H9 (cell line): Measurements from ENCODE around the gene SNX33. TPM values are rescaled to one million over a fixed set of nuclear protein-coding genes. Genes with fewer than 3 reads are reported as not detected.

Source experiments
- DNase-seq: peaks from one replicate; pipeline ENCODE4 v3.0.0-alpha.2; 2017
- H2AFZ ChIP-seq: one replicate; pipeline ENCODE4 v1.6.1; 2013; ENCODE audit warnings: mild to moderate bottlenecking, low read length, control low read depth, moderate library complexity
- H2AK5ac ChIP-seq: 2 replicates; pipeline ENCODE4 v1.6.1; 2013; ENCODE audit warnings: low read length, control low read depth, mixed read lengths; ENCODE audit not compliant: insufficient read length
- H2BK120ac ChIP-seq: one replicate; pipeline ENCODE4 v1.6.1; 2013; ENCODE audit warnings: low read depth, mild to moderate bottlenecking, low read length, control low read depth, inconsistent platforms; ENCODE audit not compliant: poor library complexity, severe bottlenecking
- H2BK12ac ChIP-seq: 2 replicates; pipeline ENCODE4 v1.6.1; 2013; ENCODE audit warnings: low read length, control low read depth, mixed read lengths, low read depth; ENCODE audit not compliant: insufficient read length
- H2BK15ac ChIP-seq: 2 replicates; pipeline ENCODE4 v1.6.1; 2013; ENCODE audit warnings: low read depth, low read length, control low read depth
- H2BK20ac ChIP-seq: one replicate; pipeline ENCODE4 v1.6.1; 2013; ENCODE audit warnings: low read depth, mild to moderate bottlenecking, low read length, control low read depth, inconsistent platforms; ENCODE audit not compliant: poor library complexity, severe bottlenecking
- H2BK5ac ChIP-seq: 2 replicates; pipeline ENCODE4 v1.6.1; 2013; ENCODE audit warnings: low read length, control low read depth, mixed read lengths; ENCODE audit not compliant: insufficient read length
- H3K14ac ChIP-seq: 2 replicates; pipeline ENCODE4 v1.6.1; 2013; ENCODE audit warnings: low read length, control low read depth; ENCODE audit not compliant: insufficient read depth
- H3K18ac ChIP-seq: 2 replicates; pipeline ENCODE4 v1.6.1; 2013; ENCODE audit warnings: low read depth, mild to moderate bottlenecking, mixed read lengths, low read length, control low read depth; ENCODE audit not compliant: insufficient read length
- H3K23ac ChIP-seq: 2 replicates; pipeline ENCODE4 v1.6.1; 2013; ENCODE audit warnings: low read length, control low read depth, mixed read lengths, low read depth; ENCODE audit not compliant: insufficient read length
- H3K23me2 ChIP-seq: 2 replicates; pipeline ENCODE4 v1.6.1; 2013; ENCODE audit warnings: low read depth, mild to moderate bottlenecking, mixed read lengths, low read length, control low read depth; ENCODE audit not compliant: insufficient read length, poor library complexity, severe bottlenecking
- H3K27ac ChIP-seq: 2 replicates; pipeline ENCODE4 v1.5.1; 2013; ENCODE audit warnings: low read length, control low read depth, mixed read lengths, low read depth; ENCODE audit not compliant: insufficient read length
- H3K27me3 ChIP-seq: 2 replicates; pipeline ENCODE4 v1.6.1; 2013; ENCODE audit warnings: low read length, control low read depth, inconsistent platforms; ENCODE audit not compliant: insufficient read depth
- H3K4ac ChIP-seq: 2 replicates; pipeline ENCODE4 v1.6.1; 2013; ENCODE audit warnings: low read depth, mild to moderate bottlenecking, control low read depth, inconsistent platforms, low read length, moderate library complexity
- H3K4me1 ChIP-seq: 2 replicates; pipeline ENCODE4 v1.6.1; 2013; ENCODE audit warnings: low read length, control low read depth, inconsistent platforms; ENCODE audit not compliant: insufficient read depth
- H3K4me2 ChIP-seq: 2 replicates; pipeline ENCODE4 v1.6.1; 2013; ENCODE audit warnings: low read length, control low read depth, mixed read lengths; ENCODE audit not compliant: insufficient read length, insufficient read depth
- H3K56ac ChIP-seq: 2 replicates; pipeline ENCODE4 v1.6.1; 2013; ENCODE audit warnings: low read depth, mild to moderate bottlenecking, mixed read lengths, low read length, control low read depth; ENCODE audit not compliant: insufficient read length
- H3K79me1 ChIP-seq: 2 replicates; pipeline ENCODE4 v1.6.1; 2013; ENCODE audit warnings: low read depth, mild to moderate bottlenecking, moderate library complexity, low read length, control low read depth, inconsistent platforms; ENCODE audit not compliant: insufficient read depth, poor library complexity, severe bottlenecking
- H3K79me2 ChIP-seq: 2 replicates; pipeline ENCODE4 v1.6.1; 2013; ENCODE audit warnings: low read length, control low read depth, inconsistent platforms; ENCODE audit not compliant: insufficient read depth
- H3K9ac ChIP-seq: 2 replicates; pipeline ENCODE4 v1.6.1; 2013; ENCODE audit warnings: low read length, control low read depth, mixed read lengths; ENCODE audit not compliant: insufficient read length; ENCODE audit errors: extremely low read depth
- H3K9me3 ChIP-seq: one replicate; pipeline ENCODE4 v1.6.1; 2013; ENCODE audit warnings: low read depth, low read length, inconsistent platforms; ENCODE audit not compliant: control insufficient read depth
- H3T11ph ChIP-seq: one replicate; pipeline ENCODE4 v1.6.1; 2013; ENCODE audit warnings: mild to moderate bottlenecking, low read length, control low read depth, inconsistent platforms
- H4K20me1 ChIP-seq: one replicate; pipeline ENCODE4 v1.6.1; 2013; ENCODE audit not compliant: control insufficient read depth, insufficient read length, insufficient read depth
- H4K5ac ChIP-seq: 2 replicates; pipeline ENCODE4 v1.6.1; 2013; ENCODE audit warnings: low read depth, mild to moderate bottlenecking, mixed read lengths, low read length, control low read depth; ENCODE audit not compliant: insufficient read length
- H4K8ac ChIP-seq: replicated peaks from 2 replicates; pipeline ENCODE4 v1.6.1; 2013; ENCODE audit warnings: low read length, control low read depth, mixed read lengths, low read depth; ENCODE audit not compliant: insufficient read length
- H4K91ac ChIP-seq: 2 replicates; pipeline ENCODE4 v1.6.1; 2013; ENCODE audit warnings: low read depth, mild to moderate bottlenecking, moderate library complexity, mixed read lengths, low read length, control low read depth; ENCODE audit not compliant: insufficient read length
- H3K27ac Mint-ChIP-seq, 3 experiments: 2 replicates in 2 of 3; 3 replicates in 1 of 3; pipeline ENCODE4 v1.8.0; 2020 to 2021; ENCODE audit warnings: mixed read lengths in 3 of 3, mild to moderate bottlenecking in 1 of 3, moderate library complexity in 1 of 3
- H3K27me3 Mint-ChIP-seq: 2 replicates; pipeline ENCODE4 v1.8.0; 2021; ENCODE audit warnings: low read depth, mild to moderate bottlenecking, moderate library complexity, mixed read lengths
- H3K36me3 Mint-ChIP-seq, 3 experiments: 2 replicates in 2 of 3; 3 replicates in 1 of 3; pipeline ENCODE4 v1.8.0; 2020 to 2021; ENCODE audit warnings: low read depth in 3 of 3, mixed read lengths in 3 of 3; ENCODE audit not compliant: insufficient read depth in 1 of 3
- H3K4me1 Mint-ChIP-seq, 2 experiments: 2 replicates each; pipeline ENCODE4 v1.8.0; 2020; ENCODE audit warnings: mixed read lengths in 2 of 2
- H3K4me3 Mint-ChIP-seq, 2 experiments: 2 replicates in 1 of 2; 3 replicates in 1 of 2; pipeline ENCODE4 v1.8.0; 2020 to 2021; ENCODE audit warnings: mild to moderate bottlenecking in 2 of 2, mixed read lengths in 2 of 2, moderate library complexity in 1 of 2
- H3K9me3 Mint-ChIP-seq, 2 experiments: 2 replicates in 1 of 2; 3 replicates in 1 of 2; pipeline ENCODE4 v1.8.0; 2020; ENCODE audit warnings: mild to moderate bottlenecking in 2 of 2, mixed read lengths in 2 of 2, moderate library complexity in 1 of 2
- WGBS: extraction: QIAGEN DNeasy Blood & Tissue Kit; methylation state at CpG from one replicate; pipeline ENCODE4 v1.1.7; 2013; ENCODE audit warnings: missing lambda C conversion rate, low lambda C conversion rate, mixed read lengths; ENCODE audit not compliant: insufficient read length; ENCODE audit errors: extremely low coverage; 5-methylcytosine and 5-hydroxymethylcytosine counted together
- total RNA-seq: library from RNA; stranded (reverse); gene quantifications from 2 replicates; pipeline ENCODE4 v1.2.1, GENCODE V29; 2021
- TF ChIP-seq, protein P1 (sequence below): fragments of 200-600 bp; sonication (generic); conservative IDR thresholded peaks from 3 replicates; pipeline ENCODE4 v1.8.0; 2021; ENCODE audit warnings: antibody characterized with exemption, mild to moderate bottlenecking

The SNX33 gene
- total RNA-seq, 1 experiment from 2014 or later, result 17.7 TPM

GRCh38 chr15:75704263-75704615 lies 56.5 kb downstream of the SNX33 start:
- Histone ChIP-seq H3K23me2 (no peaks in the 10 kb centered on the region), H2AK5ac (no peak overlapping the region), H3K27me3 (no peaks in the 10 kb centered on the region), H3K23ac (no peak overlapping the region), H3K4me2 (no peak overlapping the region), H4K5ac (no peak overlapping the region), H2BK20ac (no peak overlapping the region), H3K79me2 (no peaks in the 10 kb centered on the region), H3T11ph (no peak overlapping the region), H2BK5ac (no peak overlapping the region), H4K91ac (no peak overlapping the region), H3K56ac (no peak overlapping the region), H3K18ac (no peak overlapping the region), H2AFZ (no peak overlapping the region), H3K9me3 (no peaks in the 10 kb centered on the region), H3K14ac (no peak overlapping the region), H3K4ac (no peak overlapping the region), H2BK15ac (no peak overlapping the region), H4K20me1 (no peaks in the 10 kb centered on the region), H3K27ac (no peak overlapping the region), H2BK120ac (no peak overlapping the region), H2BK12ac (no peak overlapping the region), H3K9ac (no peak overlapping the region), H3K4me1 (no peaks in the 10 kb centered on the region; the same call in 1 of the 2 replicates), H3K79me1 (no peaks in the 10 kb centered on the region), H4K8ac (no peak overlapping the region)
- H3K27ac Mint-ChIP-seq, result no peak overlapping the region
- no peak for DNase-seq
- peaks cover 0 to 16% of the 10 kb centered on the region in 2 experiments; a peak in 2 of 4 replicates for H3K4me1 Mint-ChIP-seq
- no peak overlapping the region for H3K4me3 Mint-ChIP-seq
- no CpG with 5 or more reads among the region's 6 CpGs for WGBS
- no peaks in the 10 kb centered on the region for H3K36me3 Mint-ChIP-seq
- no peaks in the 10 kb centered on the region; a peak in 1 of 5 replicates for H3K9me3 Mint-ChIP-seq
- TF ChIP-seq, protein P1, sequence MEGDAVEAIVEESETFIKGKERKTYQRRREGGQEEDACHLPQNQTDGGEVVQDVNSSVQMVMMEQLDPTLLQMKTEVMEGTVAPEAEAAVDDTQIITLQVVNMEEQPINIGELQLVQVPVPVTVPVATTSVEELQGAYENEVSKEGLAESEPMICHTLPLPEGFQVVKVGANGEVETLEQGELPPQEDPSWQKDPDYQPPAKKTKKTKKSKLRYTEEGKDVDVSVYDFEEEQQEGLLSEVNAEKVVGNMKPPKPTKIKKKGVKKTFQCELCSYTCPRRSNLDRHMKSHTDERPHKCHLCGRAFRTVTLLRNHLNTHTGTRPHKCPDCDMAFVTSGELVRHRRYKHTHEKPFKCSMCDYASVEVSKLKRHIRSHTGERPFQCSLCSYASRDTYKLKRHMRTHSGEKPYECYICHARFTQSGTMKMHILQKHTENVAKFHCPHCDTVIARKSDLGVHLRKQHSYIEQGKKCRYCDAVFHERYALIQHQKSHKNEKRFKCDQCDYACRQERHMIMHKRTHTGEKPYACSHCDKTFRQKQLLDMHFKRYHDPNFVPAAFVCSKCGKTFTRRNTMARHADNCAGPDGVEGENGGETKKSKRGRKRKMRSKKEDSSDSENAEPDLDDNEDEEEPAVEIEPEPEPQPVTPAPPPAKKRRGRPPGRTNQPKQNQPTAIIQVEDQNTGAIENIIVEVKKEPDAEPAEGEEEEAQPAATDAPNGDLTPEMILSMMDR, result no peak
- H3K27me3 Mint-ChIP-seq, result no peaks in the 10 kb centered on the region
